HT1080 (cell line): ENCODE measurements around the gene ETV1. TPM values are rescaled to one million over a fixed set of nuclear protein-coding genes. Genes with fewer than 3 reads are reported as not detected.

ENCODE experiments used
- DNase-seq: peaks from one replicate; pipeline ENCODE4 v3.0.0-alpha.2; 2015; ENCODE audit warnings: low read depth
- total RNA-seq: library from RNA; depleted of rRNA; stranded (reverse); fragments of >200 nt; shearing (Covaris generic); gene quantifications from 2 replicates; pipeline ENCODE4 v1.2.3, GENCODE V29; 2014

Gene ETV1
- total RNA-seq, 1 experiment from 2014 or later = 9.3 TPM

- no peak for DNase-seq
Measured at GRCh38 chr7:13987395-13987794, 2.1 kb downstream of the ETV1 start.

- DNase-seq = no peak
Measured at GRCh38 chr7:13986208-13986607, 3.3 kb downstream of the ETV1 start.

DNA sequence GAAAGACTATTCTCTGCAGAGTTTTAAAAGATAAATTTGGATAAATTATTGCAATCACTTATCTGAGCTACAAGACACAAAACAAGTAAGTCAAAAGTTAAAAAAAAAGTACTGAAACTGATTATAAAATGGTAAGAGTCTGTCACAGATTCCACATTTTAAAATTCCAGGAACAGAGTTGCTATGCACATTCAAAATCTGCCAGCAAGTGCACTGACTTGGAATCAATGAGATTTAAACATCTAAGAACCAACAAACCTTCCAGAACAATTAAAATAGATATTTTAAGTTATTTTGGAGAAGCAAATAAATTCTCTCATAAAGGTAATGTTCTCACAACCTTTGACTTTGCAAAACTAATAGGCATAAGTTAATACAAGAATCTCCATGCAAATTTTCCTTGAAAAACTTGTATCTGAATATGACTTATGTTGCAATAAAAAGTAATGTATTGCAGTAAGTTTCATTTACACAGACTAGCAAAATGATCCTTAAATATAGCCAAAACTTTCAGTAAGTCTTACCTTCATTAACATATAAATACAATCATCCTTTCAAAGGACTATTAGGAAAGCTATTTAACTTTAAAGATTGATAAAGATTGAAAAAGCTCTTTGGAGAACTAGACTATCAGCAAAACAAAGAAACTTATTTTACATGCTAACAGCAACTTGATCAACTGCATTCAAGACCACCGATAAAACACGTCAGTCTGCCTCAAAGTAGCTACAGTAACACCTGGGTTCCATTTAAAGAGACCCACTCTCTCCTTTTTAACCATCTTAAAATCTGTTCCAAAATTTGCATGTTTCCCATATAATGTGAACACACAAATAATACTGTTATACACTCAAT lies 4.4 kb downstream of the ETV1 start:
- no peak for DNase-seq

DNA sequence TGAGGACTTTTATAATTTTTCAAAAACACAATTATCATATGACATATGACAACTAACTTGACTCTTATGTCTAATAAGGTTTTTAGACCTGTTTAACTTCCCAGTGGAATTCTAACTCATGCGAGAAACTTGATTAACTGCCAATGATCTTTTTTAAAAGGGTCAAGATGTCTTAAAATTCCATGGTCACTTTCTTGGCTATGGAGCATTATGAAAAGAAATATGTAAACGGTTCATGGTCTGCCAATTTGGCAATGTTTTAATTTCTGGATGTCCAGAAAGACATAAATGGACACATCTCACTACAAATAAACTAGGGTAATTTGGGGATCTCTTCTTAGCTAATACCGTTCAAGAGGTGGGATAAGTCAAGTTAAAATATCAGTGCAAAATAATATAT lies 5.4 kb downstream of the ETV1 start:
- no peak for DNase-seq

DNA sequence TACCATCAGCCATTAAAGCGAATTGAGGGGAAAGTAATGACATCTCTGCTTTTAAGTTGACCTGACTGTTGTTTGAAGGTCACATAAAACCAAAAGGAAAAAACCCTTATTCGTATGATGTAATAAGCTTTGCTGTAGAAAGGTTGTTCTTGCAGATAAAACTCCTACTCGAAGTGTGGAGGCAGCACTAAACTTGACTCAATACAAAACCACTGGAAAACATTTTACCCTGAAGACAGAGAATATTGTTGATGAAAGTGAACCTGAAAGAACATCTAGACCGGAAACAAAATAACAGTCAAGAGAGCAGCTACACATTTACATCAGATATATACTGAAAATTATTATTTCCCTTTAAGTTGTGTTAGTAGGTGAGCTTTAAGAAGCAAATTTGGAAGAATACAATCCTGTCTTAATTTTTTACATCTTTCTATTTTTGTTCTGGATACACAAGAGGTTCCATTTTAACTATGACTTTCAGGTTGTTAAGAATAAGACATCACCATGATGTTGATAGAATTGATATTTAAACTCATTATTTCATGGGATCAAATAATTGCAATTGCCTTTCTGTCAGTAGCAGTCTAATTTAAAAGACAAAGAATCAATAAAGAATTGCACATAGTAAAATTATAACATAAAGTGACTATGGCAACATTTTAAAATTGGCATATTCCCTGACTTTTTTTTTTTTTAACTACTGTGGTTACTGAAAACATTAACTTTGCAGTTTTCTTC lies 6.4 kb downstream of the ETV1 start:
- no peak for DNase-seq

GRCh38 chr7:13981070-13981469 lies 8.4 kb downstream of the ETV1 start:
- peak; percentile 92 for DNase-seq

- DNase-seq = no peak
Measured at GRCh38 chr7:13980474-13980873, 9.0 kb downstream of the ETV1 start.

- no peak for DNase-seq
Measured at GRCh38 chr7:13979671-13980435, 9.6 kb downstream of the ETV1 start.

DNA sequence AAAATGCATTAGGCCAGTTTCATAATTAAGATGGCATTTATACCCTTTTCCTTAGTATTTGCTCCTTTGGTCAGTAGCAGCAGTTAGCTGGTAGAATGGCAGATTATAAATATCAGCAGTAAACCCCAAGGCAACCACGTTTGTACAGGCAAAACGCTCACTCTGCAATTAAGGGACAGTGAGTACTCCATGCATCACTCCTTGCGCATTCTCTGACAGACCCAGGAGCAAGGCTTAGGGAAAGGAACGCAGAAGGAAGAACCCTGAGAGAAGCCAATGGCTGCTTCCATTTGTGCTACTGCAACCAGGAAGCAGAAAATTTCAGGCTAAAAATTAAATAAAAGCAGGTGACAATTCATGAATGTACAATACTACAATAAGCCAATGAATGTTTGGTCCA lies 12.9 kb downstream of the ETV1 start:
- DNase-seq = no peak

GRCh38 chr7:13965077-13965476 lies 24.4 kb downstream of the ETV1 start:
- no peak for DNase-seq

DNA sequence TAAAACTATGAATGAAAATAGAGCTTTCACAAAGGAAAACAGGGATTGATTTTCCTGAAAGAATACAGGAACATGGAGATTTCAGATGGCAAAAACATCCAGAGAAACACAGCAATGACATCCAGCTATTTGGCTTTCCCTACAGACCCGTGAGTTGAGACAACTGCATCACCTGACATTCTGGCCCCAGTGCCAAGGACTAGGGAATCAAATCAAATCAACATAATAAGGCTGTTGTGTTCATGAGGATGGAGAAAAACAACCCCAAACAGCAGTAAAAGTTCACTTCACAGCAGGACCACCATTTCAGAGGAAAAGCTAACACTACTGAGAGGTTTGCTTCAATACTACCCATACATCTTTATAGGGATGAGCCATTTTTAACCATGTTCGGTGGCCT lies 25.5 kb downstream of the ETV1 start:
- DNase-seq = no peak

DNA sequence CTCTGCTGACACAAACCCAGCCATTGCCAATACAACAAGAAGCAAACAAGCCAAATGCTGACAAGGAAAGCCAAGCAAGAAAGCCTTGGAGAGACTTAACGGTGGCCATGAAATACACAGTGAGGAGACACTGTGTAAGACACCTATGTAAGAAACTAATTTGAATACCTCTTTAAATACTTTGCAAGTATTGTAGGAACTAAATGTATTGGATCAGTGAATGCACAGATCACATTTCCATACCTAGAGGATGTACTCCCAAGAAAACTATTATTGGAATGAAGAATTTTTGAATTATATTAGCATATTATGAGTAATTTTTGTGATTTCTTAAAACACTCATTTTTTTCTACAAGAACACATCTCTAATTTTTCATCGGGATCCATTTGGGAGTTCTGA lies 34.0 kb downstream of the ETV1 start:
- DNase-seq = no peak

DNA sequence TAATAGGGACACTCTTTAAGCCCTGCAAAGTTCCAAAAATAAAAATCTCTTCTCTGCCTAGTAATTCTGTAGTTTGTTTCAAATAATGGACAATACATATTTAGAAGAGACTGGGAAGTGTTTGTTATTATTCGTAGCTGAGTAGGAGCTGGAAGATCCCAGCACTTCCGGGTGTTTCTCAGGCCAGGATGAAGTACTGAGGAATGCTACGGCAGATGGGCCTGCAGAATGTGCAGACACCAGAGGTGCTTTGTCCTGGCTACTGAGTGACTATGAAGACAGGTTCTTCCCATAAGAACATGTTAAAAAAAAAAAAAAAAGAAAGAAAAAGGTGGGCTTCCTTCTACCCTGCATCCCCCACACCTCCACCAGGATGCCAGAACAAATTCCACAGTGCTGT lies 36.1 kb downstream of the ETV1 start:
- DNase-seq = no peak

DNA sequence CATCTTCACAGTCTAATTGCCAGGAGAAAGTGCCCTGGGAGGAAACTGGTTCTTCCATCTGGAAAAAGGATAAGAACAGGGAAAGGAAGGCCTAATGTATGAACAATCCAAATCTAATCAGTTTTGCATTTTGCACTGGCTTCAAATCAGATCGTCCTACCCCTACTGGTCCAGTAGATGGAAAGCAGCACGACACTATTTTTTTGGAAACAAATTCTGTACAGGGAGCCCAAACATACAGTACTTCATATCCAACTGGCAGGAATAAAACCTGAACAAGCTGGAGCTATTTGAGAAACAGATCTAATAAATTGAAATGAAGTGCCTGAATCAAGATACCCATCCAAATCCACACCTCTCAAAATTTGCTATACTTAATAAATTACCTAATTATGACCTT lies 36.5 kb downstream of the ETV1 start:
- no peak for DNase-seq

- no peak for DNase-seq
Measured at GRCh38 chr7:13949939-13950338, 39.5 kb downstream of the ETV1 start.

DNA sequence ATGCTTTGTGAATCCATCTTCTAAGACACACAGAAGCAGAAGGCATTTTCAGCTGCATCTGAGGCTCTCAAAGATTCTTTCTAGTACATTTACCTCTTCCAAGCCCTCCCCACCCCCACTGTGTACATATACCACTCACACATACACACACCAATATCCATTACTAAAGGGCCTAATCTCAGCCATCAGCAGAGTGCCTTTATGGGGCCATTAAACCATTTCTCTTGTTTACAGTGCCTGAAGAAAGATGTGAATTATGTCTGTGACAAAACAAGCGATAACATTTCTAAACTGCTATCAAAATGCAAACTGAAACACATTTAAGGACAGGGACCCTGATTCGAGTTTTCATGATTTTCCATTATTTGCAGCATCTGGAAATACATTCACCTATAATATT lies 40.0 kb downstream of the ETV1 start:
- DNase-seq = no peak

DNA sequence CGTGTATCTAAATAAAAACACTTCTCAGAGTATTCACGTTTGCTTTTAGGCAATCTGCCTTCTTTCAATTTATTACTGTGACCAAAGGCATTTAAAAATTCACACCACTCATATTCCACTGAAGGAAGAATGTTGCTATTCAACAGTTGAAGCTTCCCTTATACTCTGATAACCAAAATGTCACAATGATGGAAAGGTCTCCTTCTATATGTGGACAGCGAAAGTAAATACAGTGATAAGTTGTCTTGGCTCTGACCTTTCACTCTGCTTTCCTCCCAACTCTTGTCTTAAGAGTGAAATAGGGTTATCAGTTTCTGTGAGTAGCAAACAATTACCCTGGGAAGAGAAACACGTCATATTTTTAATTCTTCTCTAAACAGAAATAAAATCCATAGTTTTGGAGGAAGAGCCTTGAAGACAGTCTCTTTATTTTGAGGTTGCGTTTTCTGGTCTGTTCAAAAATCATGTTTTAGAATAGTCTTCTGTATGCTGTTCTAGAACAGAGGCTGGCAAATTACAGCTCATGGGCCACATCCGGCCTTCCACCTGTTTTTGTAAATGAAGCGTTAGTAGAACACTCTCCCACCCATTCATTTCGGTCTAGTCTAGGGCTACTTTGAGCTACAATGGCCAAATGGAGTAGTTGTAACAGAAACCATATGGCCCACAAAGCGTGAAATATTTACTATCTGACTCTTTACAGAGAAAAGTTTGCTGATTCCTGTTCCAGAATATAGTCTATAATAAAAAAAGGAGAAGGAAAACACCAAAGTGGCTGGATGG lies 41.3 kb downstream of the ETV1 start:
- no peak for DNase-seq

DNA sequence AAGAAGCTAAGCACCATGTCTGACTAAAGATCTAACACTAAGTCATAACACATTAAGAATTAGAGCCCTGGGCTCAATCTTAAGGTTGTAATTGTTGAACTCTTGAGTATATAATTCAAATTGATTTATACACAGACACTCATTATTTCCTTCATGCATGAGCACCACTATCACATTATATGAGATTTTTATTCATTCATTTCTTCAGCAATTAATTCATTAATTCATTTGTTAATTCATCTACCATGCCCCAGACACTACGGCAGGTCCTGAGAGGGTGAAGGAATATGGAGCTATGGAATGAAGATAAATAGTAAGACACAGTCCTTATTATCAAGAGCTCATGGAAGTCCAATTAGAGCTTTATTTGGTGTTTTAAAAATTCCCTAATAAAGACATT lies 41.9 kb downstream of the ETV1 start:
- DNase-seq = no peak

GRCh38 chr7:13946181-13946580 lies 43.3 kb downstream of the ETV1 start:
- peak; percentile 34 for DNase-seq

- no peak for DNase-seq
Measured at GRCh38 chr7:13945670-13946069, 43.8 kb downstream of the ETV1 start.

DNA sequence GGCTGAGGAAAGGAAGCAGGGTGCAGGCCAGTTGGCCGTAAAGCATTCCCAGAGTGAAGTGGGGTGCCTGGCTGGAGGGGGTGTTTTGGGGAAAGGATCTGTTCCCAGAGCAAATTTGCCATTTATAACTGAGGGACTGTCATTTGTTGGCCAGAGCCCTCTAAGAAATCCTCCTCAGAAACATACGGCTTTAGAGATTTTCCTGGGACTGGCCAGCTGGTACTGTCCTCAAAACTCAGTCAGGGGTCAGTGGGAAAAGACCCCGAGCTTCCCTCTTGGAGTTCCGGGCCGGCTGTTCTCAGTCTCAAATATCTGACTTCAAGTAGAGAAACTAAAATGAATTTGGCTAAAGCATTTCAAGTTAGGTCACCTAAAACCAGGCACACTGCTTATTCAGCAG lies 55.9 kb downstream of the ETV1 start:
- no peak for DNase-seq
